GM19238 (cell line): ENCODE data around the gene TLR9.
"Not testable (repeated sequence)": the region's sequence is repeated elsewhere in the genome, so short reads cannot be mapped to it uniquely, and the experiment has no call there.

Experiments used
- DNase-seq: peaks from one replicate; pipeline ENCODE4 v3.0.0; 2011; ENCODE audit warnings: low spot score; ENCODE audit not compliant: insufficient read length

TLR9 gene

GRCh38 chr3:52225452-52226228 lies at the start of gene TLR9:
TLR9 (minus strand) TSS chr3:52225645; CDS start chr3:52225529, 116 bp downstream.
- peak; percentile 83 for DNase-seq

- DNase-seq, result not testable (repeated sequence)
Measured at GRCh38 chr3:52274781-52275180, 49.3 kb upstream of the TLR9 start.

DNA sequence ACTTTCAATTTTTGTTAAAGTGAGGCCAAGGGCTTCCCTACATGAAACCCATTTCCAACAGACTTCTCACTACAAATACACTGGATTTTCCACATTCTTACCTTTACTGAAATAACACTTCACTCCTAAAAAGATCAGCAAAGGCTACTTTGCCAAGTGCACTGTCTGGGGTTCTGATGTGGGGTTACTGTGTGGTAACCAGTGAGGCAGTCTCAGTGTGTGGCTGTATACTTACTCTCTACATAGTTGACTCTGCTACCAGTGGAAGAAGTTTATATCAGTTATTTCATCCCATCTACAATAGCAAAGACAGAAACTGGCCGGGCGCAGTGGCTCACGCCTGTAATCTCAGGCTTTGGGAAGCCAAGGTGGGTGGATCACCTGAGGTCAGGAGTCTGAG lies 47.4 kb upstream of the TLR9 start:
- DNase-seq, result no peak

DNA sequence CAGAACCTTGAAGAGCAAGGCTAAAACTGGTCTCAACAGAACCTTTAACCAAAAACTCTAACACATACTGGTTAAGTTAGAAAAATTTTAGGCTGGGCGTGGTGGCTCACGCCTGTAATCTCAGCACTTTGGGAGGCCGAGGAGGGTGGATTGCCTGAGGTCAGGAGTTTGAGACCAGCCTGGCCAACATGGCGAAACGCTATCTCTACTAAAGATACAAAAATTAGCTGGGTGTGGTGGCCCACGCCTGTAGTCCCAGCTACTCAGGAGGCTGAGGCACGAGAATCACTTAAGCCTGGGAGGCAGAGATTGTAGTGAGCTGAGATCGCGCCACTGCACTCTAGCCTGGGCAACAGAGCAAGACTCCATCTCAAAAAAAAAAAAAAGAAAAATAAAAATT lies 46.7 kb upstream of the TLR9 start:
- not testable (repeated sequence) for DNase-seq

GRCh38 chr3:52270252-52270754 lies 44.9 kb upstream of the TLR9 start:
- no peak for DNase-seq

DNA sequence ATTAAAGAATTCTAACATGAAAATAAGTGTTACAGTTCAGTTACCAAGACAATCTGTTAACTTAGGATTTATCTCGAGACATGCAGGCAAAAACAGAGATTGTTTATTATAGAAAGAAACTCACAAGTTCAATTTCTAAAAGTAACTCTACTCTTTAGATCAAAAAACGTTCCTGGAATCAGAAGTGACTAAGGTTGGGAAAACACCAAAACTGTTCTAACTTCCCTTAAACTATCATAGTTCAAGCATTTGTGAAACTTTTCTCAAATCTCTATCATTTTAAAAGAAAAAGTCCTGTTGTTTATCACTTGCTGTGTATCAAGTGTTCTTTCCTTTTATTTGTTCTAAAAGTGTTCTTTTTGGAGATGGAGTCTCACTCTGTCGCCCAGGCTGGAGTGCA lies 44.3 kb upstream of the TLR9 start:
- no peak for DNase-seq

DNA sequence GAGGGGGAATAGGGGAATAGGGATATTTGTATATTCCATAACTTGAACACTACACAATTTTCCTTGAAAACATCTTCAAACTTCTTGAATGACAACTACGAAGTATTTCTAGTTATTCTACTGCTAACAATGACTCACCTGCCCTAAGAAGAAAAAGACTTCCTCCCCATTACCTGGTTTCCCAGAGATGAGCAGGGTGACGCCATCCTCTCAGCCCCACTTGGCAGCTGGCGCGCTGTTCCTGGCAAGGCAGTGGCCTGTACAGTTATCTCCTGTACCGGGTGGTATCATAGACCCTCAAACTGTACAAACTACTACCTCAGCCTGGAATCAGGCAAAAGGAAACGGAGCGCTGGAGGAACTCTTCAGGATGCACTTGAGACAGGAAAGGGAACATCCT lies 42.6 kb upstream of the TLR9 start:
- no peak for DNase-seq

DNA sequence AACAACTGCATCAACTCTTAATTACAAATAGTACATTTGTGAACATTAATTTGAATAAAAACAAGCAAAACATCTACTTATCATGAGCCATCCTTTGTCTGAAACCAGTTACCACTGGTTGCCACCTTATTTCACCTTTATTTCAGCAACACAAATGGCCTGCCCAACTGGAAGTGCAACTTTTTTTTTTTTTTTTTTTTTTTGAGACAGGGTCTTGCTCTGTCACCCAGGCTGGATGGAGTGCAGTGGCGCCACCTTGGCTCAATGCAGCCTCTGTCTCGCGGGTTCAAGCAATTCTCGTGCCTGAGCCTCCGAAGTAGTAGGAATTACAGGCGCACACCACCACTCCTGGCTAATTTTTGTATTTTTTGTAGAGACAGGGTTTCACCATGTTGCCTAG lies 39.9 kb upstream of the TLR9 start:
- DNase-seq, result no peak

GRCh38 chr3:52262447-52262846 lies 37.0 kb upstream of the TLR9 start:
- DNase-seq, result no peak

DNA sequence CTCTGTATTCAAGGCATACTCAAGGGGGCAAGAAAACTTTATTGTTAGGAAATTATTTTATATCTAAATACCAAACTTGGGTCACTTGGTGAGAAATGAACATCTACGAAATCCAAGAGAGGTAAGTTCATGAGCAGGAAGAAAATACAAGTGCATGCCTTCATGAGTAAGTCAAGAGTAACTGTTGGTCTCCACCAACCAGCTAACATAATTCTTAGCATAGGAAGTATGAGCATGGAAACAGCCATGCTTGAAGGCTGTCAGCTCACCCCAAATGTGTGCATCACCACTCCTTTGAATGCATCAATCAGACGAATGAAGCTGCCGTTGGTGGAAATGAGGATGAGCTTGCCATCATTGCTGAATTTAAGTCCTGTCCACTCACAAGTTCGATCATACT lies 34.0 kb upstream of the TLR9 start:
- DNase-seq, result no peak

DNA sequence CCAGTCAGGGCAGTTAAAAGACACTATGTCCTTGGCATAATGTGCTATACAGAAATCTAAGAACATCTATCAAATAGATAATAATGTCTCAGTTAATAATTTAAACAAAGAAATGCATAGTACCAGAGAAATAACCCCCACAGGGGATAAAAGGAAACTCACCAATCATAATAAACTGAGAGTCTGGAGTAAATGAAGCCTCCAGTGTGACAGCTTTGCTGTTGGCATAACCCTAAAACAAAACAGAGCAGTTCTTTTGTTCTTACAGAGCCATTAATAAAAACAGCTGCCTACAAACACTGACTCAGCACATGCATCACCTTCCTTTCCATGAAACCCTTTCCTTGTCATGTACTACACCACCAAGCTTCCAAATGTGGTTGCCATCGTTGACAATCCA lies 33.6 kb upstream of the TLR9 start:
- no peak for DNase-seq

GRCh38 chr3:52257911-52258310 lies 32.5 kb upstream of the TLR9 start:
- no peak for DNase-seq

DNA sequence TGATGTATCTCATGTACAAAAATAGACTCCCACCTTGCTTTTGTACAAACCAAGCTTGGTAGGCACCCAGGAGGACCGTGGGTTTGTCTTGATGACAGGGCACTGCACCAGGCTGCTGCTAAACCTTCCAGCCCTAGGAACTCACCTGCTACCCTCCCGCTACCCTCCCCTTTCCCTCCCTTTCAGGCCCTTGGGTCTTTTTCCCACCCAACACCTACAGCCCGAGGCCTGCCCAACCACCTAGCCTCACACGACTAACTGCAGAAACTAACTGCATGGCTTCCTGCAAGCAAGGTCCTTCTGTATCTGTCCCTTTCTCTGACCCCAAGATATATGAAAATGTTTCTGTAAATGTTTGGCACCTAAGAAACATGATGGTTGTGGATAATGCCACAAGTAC lies 31.2 kb upstream of the TLR9 start:
- no peak for DNase-seq

- no peak for DNase-seq
Measured at GRCh38 chr3:52256159-52256558, 30.7 kb upstream of the TLR9 start.

- DNase-seq, result no peak
Measured at GRCh38 chr3:52254608-52255007, 29.2 kb upstream of the TLR9 start.

DNA sequence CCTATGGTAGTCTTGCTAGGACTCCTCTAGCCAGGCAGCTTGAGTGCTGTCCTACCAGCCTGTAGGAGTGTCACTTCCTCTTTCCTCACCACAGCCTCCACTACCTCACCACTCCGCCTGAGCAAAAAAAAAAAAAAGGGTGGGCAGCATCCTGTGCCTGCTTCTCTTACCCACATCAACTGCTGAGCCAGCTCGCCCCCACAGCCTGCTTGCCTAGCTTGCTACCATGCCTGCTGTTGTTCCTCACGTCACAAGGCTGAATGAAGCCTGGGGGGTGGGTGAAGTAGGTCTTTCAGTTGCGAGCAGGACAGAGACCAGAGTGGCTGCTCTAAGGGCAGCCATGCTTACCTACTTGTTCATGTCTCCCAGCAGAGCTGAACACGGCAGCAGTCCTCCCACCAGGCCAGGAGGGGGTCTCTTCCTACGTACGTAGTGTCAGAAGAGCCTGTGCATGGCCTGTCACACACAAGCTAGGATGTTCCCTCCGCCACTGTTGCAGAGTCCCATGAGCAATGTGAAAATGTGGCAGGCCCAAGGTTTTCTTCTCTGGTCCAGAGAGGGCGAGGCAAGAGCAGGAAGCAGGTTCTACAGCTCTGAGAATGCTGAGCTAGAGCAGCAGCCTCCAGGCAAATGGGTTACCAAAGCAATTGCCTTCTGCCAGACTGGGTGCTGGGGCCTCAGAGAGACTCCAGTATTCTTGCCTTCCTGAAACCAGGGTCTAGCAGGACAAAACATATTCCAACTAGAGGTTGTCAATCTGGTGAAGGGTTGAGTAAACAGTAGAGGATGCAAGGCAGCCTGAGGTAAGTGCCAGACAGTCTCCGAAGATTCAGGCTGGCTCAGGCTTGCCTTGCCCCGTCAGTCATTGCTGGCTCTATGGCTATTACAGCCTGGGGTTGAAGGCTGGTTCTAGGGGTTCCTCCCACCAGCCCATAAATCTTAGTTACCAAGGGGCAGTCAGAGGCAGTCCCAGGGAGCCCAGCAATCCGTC lies 28.2 kb upstream of the TLR9 start:
- DNase-seq, result peak; percentile 89

DNA sequence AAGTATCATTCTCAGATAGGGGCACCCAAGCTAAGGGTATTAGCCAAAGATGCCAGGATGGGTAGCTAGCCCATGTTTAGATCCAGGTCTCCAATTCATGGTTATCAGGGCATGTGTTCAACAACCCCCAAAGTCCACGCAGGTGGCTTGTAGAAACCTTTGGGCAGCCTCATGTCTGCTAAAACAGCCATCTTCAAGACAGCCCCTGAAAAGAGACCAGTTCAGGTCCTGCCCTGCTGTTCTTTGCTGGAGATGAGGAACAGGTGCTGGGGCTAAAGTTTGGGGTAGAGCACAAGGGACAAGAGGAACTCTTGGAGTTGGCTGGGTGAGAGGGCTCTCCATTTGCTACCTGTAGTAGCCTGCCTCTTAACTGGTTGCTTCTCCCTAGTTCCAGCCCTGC lies 24.7 kb upstream of the TLR9 start:
- DNase-seq, result no peak

GRCh38 chr3:52249683-52250082 lies 24.2 kb upstream of the TLR9 start:
- no peak for DNase-seq

DNA sequence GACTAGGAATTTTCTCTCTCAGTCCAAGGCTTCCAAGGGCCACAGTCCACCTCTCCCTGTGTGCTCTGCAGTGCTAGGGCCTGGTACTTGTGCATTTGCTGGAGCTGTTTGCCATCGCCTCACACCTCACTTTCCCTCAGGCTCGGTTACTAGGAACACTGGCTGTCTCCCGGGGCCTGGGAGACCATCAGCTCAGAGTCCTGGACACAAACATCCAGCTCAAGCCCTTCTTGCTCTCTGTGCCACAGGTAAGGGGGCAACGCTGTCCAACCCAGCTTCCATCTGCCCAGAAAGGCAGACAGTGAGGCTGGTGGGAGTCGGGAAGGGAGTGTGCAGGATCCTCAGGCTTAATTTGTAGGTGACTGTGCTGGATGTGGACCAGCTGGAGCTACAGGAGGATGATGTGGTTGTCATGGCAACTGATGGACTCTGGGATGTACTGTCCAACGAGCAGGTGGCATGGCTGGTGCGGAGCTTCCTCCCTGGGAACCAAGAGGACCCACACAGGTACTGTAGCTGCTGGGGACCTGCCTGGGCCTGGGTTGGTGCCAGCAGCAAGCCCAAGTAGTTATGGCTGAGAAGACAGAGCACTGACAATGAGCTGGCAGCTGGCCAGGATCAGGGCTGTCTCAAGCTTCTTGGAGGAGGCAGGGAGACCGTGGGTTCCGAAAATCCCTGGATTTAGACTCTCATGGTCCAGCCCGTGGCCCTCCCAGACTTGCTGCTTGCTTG lies 23.5 kb upstream of the TLR9 start:
- no peak for DNase-seq

- DNase-seq, result no peak
Measured at GRCh38 chr3:52248165-52248541, 22.7 kb upstream of the TLR9 start.

- no peak for DNase-seq
Measured at GRCh38 chr3:52247409-52248164, 22.1 kb upstream of the TLR9 start.
